HepG2 (cell line): ENCODE data around the gene RNPEPL1. TPM values are rescaled to one million over a fixed set of nuclear protein-coding genes. Genes with fewer than 3 reads are reported as not detected.

Source experiments
- ATAC-seq: fragments of 200-7000 bp; cut with Tn5 transposase; 3 replicates; pipeline ENCODE4 v1.9.1; 2020; ENCODE audit warnings: mild to moderate bottlenecking, moderate library complexity
- BruUV-seq: library from RNA; stranded (reverse); fragments of 400-500 nt; replicated peaks from 2 replicates; lab custom pipeline; 2021; lab: Mats Ljungman, UMichigan
- CTCF ChIA-PET: fragments of 300-600 bp; formaldehyde crosslinking; extraction: SDS; loops from one replicate; lab custom pipeline; 2021; ENCODE audit warnings: low total read pairs, inconsistent platforms, low intra/inter-chr PET ratio; lab: Yijun Ruan, JAX
- POLR2A ChIA-PET: fragments of 350-600 bp; sonication (Branson Sonifier 250); formaldehyde crosslinking; loops from one replicate; lab custom pipeline; 2020; ENCODE audit warnings: antibody characterized with exemption, inconsistent platforms; lab: Yijun Ruan, JAX
- DNase-seq: peaks from one replicate; pipeline ENCODE4 v3.0.0-alpha.2; 2015; ENCODE audit warnings: low spot score
- FAIRE-seq: peaks from 3 replicates; lab custom pipeline; 2011; peaks lifted over from hg19 to GRCh38; lab: Jason Lieb, UNC
- H2AFZ ChIP-seq: one replicate; pipeline ENCODE4 v1.6.1; 2011; ENCODE audit warnings: low read length, inconsistent platforms
- H3K27ac ChIP-seq: fragments of 300-600 bp; 3 replicates; pipeline ENCODE4 v1.8.0; 2011; ENCODE audit warnings: mixed run types, mild to moderate bottlenecking, mixed read lengths, low read length, inconsistent platforms; ENCODE audit not compliant: insufficient read depth; ENCODE audit errors: extremely low read length
- H3K27me3 ChIP-seq, 2 experiments: fragments of 200-600 bp in 1 of 2; 2 replicates in 1 of 2; 3 replicates in 1 of 2; pipeline versions ENCODE4 v1.6.0 to v1.8.0; 2011; ENCODE audit warnings: low read length in 2 of 2, mild to moderate bottlenecking in 2 of 2, moderate library complexity in 2 of 2, inconsistent platforms in 1 of 2; ENCODE audit not compliant: insufficient read depth in 2 of 2, control insufficient read depth in 1 of 2
- H3K36me3 ChIP-seq, 2 experiments: fragments of 200-600 bp in 1 of 2; replicated peaks in 1 of 2; 2 replicates in 1 of 2; 3 replicates in 1 of 2; pipeline versions ENCODE4 v1.5.1 to v1.8.0; 2011; ENCODE audit warnings: low read length in 2 of 2, inconsistent platforms in 1 of 2; ENCODE audit not compliant: insufficient read depth in 2 of 2, control insufficient read depth in 1 of 2
- H3K4me1 ChIP-seq: 2 replicates; pipeline ENCODE4 v1.5.1; 2012; ENCODE audit warnings: low read length, inconsistent platforms; ENCODE audit not compliant: insufficient read depth
- H3K4me2 ChIP-seq: 2 replicates; pipeline ENCODE4 v1.6.0; 2011; ENCODE audit warnings: low read depth, low read length, inconsistent platforms
- H3K4me3 ChIP-seq, 3 experiments: fragments of 200-600 bp in 1 of 3; sonication (generic), shearing (Covaris generic) in 1 of 3; replicated peaks in 1 of 3; 2 replicates each; pipeline ENCODE4 v1.5.1; 2011 to 2016; ENCODE audit warnings: low read length in 3 of 3, inconsistent platforms in 2 of 3, low read depth in 2 of 3, mild to moderate bottlenecking in 2 of 3, control low read depth in 1 of 3, mixed read lengths in 1 of 3; ENCODE audit not compliant: insufficient read depth in 1 of 3
- H3K79me2 ChIP-seq: one replicate; pipeline ENCODE4 v1.6.1; 2011; ENCODE audit warnings: low read length, inconsistent platforms; ENCODE audit not compliant: insufficient read depth
- H3K9ac ChIP-seq: 2 replicates; pipeline ENCODE4 v1.6.0; 2011; ENCODE audit warnings: mild to moderate bottlenecking, low read depth, low read length, inconsistent platforms; ENCODE audit not compliant: insufficient read depth
- H3K9me3 ChIP-seq: 2 replicates; pipeline ENCODE4 v1.5.1; 2012; ENCODE audit warnings: mild to moderate bottlenecking, low read length
- H4K20me1 ChIP-seq: 2 replicates; pipeline ENCODE4 v1.6.0; 2011; ENCODE audit warnings: inconsistent platforms, mild to moderate bottlenecking, low read length, moderate library complexity; ENCODE audit not compliant: insufficient read depth
- AGO1 ChIP-seq: fragments of 200-400 bp; formaldehyde crosslinking; IDR thresholded peaks from 2 replicates; pipeline ENCODE4 v1.6.1; 2017; ENCODE audit warnings: mild to moderate bottlenecking, low read depth, low read length, moderate library complexity; ENCODE audit not compliant: poor library complexity, severe bottlenecking
- AGO2 ChIP-seq: fragments of 200-400 bp; formaldehyde crosslinking; optimal IDR thresholded peaks from 2 replicates; pipeline ENCODE3; 2017; ENCODE audit warnings: mild to moderate bottlenecking, low read depth, low read length, moderate library complexity
- E2F1 ChIP-seq: sonication (generic); formaldehyde crosslinking; IDR thresholded peaks from 2 replicates; pipeline ENCODE4 v1.5.0; 2020; ENCODE audit warnings: missing genetic modification reagents
- GPBP1L1 ChIP-seq: sonication (generic); formaldehyde crosslinking; IDR thresholded peaks from 2 replicates; pipeline ENCODE4 v1.5.0; 2020; ENCODE audit warnings: mild to moderate bottlenecking, missing genetic modification reagents
- GTF3A ChIP-seq: sonication (generic); formaldehyde crosslinking; conservative IDR thresholded peaks from 2 replicates; pipeline ENCODE4 v1.4.0; 2020; ENCODE audit warnings: mild to moderate bottlenecking, missing genetic modification reagents
- KDM5B ChIP-seq: sonication (generic); formaldehyde crosslinking; IDR thresholded peaks from 2 replicates; pipeline ENCODE4 v1.4.0; 2020; ENCODE audit warnings: missing genetic modification reagents, mild to moderate bottlenecking, borderline replicate concordance
- NCOA5 ChIP-seq: sonication (generic); formaldehyde crosslinking; IDR thresholded peaks from 2 replicates; pipeline ENCODE4 v1.4.0; 2020; ENCODE audit warnings: missing genetic modification reagents
- NR2C2 ChIP-seq: sonication (generic); formaldehyde crosslinking; IDR thresholded peaks from 2 replicates; pipeline ENCODE4 v1.4.0; 2020; ENCODE audit warnings: missing genetic modification reagents, mild to moderate bottlenecking, moderate library complexity, borderline replicate concordance
- SP4 ChIP-seq: sonication (generic); formaldehyde crosslinking; IDR thresholded peaks from 2 replicates; pipeline ENCODE4 v1.8.1; 2023; ENCODE audit warnings: mild to moderate bottlenecking, missing genetic modification reagents
- TBX3 ChIP-seq: fragments of 450-650 bp; IDR thresholded peaks from 2 replicates; pipeline ENCODE4 v1.6.1; 2017; ENCODE audit warnings: antibody characterized with exemption, mild to moderate bottlenecking, inconsistent platforms, borderline replicate concordance
- ZFP82 ChIP-seq: sonication (generic); formaldehyde crosslinking; IDR thresholded peaks from 2 replicates; pipeline ENCODE4 v1.5.1; 2020; ENCODE audit warnings: mild to moderate bottlenecking, missing genetic modification reagents, borderline replicate concordance
- ZFYVE20 ChIP-seq: sonication (generic); formaldehyde crosslinking; IDR thresholded peaks from 2 replicates; pipeline ENCODE4 v1.8.0; 2023; ENCODE audit warnings: low read depth, mild to moderate bottlenecking, moderate library complexity, missing genetic modification reagents, borderline replicate concordance
- ZNF205 ChIP-seq: IDR thresholded peaks from 2 replicates; pipeline ENCODE4 v1.6.1; 2018; ENCODE audit warnings: missing biosample characterization, missing genetic modification reagents
- WGBS: methylation state at CpG from one replicate; pipeline ENCODE4 v1.1.6; 2017; ENCODE audit warnings: low lambda C conversion rate; 5-methylcytosine and 5-hydroxymethylcytosine counted together
- in situ Hi-C: cut with HindIII; loops from 2 replicates; pipeline ENCODE4 v1.10.0; 2017; ENCODE audit warnings: low pct_unique_long_range_greater_than_20kb; ENCODE audit not compliant: extremely low pct_ligation_motif_present
- intact Hi-C: fragments of 100-400 bp; cut with micrococcal nuclease; formaldehyde crosslinking; loops from one replicate; pipeline ENCODE4 v1.10.0; 2022; ENCODE audit not compliant: unreplicated experiment
- polyA plus RNA-seq, 8 experiments: library from polyadenylated mRNA; depleted of rRNA in 3 of 8; stranded (reverse) in 7 of 8; unstranded in 1 of 8; fragments of >200 nt; fragmentation: Illumina TruSeq in 4 of 8; extraction: Trizol in 4 of 8; gene quantifications; 2 replicates each; pipeline versions ENCODE4 v1.2.1 to v1.2.3, GENCODE V29; 2011 to 2016; ENCODE audit warnings: low read depth in 4 of 8, missing spikeins in 1 of 8, mixed read lengths in 1 of 8; ENCODE audit not compliant: insufficient read depth in 1 of 8
- total RNA-seq, 5 experiments: library from RNA; depleted of rRNA; stranded (reverse); fragments of >200 nt; fragmentation: Illumina TruSeq; extraction: Trizol; gene quantifications; 2 replicates each; pipeline ENCODE4 v1.2.3, GENCODE V29; 2016; ENCODE audit warnings: low read depth in 1 of 5

RNPEPL1 gene
- total and polyA plus RNA-seq, 2 of the 13 experiments (the other 11 are each of a cell fraction or from before 2014, with no cell fraction given) = 13.0 to 18.0 TPM

GRCh38 chr2:240576436-240577205 lies 8.3 kb downstream of the RNPEPL1 start:
- ATAC-seq = no peak
- H3K4me1 ChIP-seq = peaks cover 29% of the 10 kb centered on the region
- 100% methylated on average over 13 of the region's 32 CpGs for WGBS
- in situ Hi-C loops = no loop called here
- H2AFZ ChIP-seq = no peak overlapping the region
- no peak for TF ChIP-seq NR2C2 (CRISPR knock-in tag)
- TF ChIP-seq AGO2 = peak; percentile 76
- peak; percentile 44 for TF ChIP-seq AGO1
- TF ChIP-seq, all 625 proteins: peak for 2
- POLR2A ChIA-PET = interaction anchor here (1.3 to 3.2 kb wide), 3 partner anchors 10 to 28 kb away, joined by 3 to 11 read pairs (median 5); partner anchors contain the start of gene CAPN10
- Histone ChIP-seq H3K79me2 (peaks cover 9% of the 10 kb centered on the region), H4K20me1 (peaks cover 3% of the 10 kb centered on the region; the same call in 1 of the 2 replicates), H3K9me3 (no peaks in the 10 kb centered on the region), H3K9ac (no peak overlapping the region), H3K27ac (no peak overlapping the region), H3K4me3 (no peak overlapping the region), H3K27me3 (no peaks in the 10 kb centered on the region), H3K4me2 (no peak overlapping the region), H3K36me3 (peaks cover 0 to 14% of the 10 kb centered on the region in 2 experiments; a peak in 3 of 5 replicates)
- intact Hi-C loops = no loop called here
- FAIRE-seq (no peak), DNase-seq (no peak)
- CTCF ChIA-PET = no interaction called here
- BruUV-seq = no TSS peak

- no peak for DNase-seq
- H4K20me1 ChIP-seq = peaks cover 3% of the 10 kb centered on the region; the same call in 1 of the 2 replicates
- intact Hi-C loops = no loop called here
- no peak overlapping the region for H3K4me3 ChIP-seq
- no peak overlapping the region for H3K27ac ChIP-seq
- no peak for ATAC-seq
- BruUV-seq = no TSS peak
- H3K27me3 ChIP-seq = no peaks in the 10 kb centered on the region
- H3K9ac ChIP-seq = no peak overlapping the region
- peaks cover 38% of the 10 kb centered on the region for H3K4me1 ChIP-seq
- 97% methylated on average over 12 of the region's 26 CpGs for WGBS
- no peaks in the 10 kb centered on the region for H3K9me3 ChIP-seq
- ChIA-PET POLR2A (interaction anchor here (1.2 to 3.2 kb wide), 4 partner anchors 9 to 27 kb away, joined by 3 to 11 read pairs (median 6); partner anchors contain the start of gene CAPN10), CTCF (no interaction called here)
- H2AFZ ChIP-seq = no peak overlapping the region
- FAIRE-seq = no peak
- in situ Hi-C loops = no loop called here
- peaks cover 0 to 13% of the 10 kb centered on the region in 2 experiments; a peak in 3 of 5 replicates for H3K36me3 ChIP-seq
- peaks cover 17% of the 10 kb centered on the region for H3K79me2 ChIP-seq
- H3K4me2 ChIP-seq = no peak overlapping the region
- TF ChIP-seq GTF3A (CRISPR knock-in tag) (no peak), NCOA5 (CRISPR knock-in tag) (no peak), TBX3 (no peak), E2F1 (CRISPR knock-in tag) (no peak), KDM5B (CRISPR knock-in tag) (no peak), ZFYVE20 (CRISPR knock-in tag) (no peak), ZFP82 (CRISPR knock-in tag) (no peak), ZNF205 (CRISPR knock-in tag) (no peak), SP4 (CRISPR knock-in tag) (no peak), GPBP1L1 (CRISPR knock-in tag) (no peak)
Measured at GRCh38 chr2:240577281-240578109, 9.2 kb downstream of the RNPEPL1 start.
